GM12892 (cell line): ENCODE results near the gene GNB1.

Experiments used
- DNase-seq: peaks from one replicate; pipeline ENCODE4 v3.0.0; 2011; ENCODE audit not compliant: insufficient read length
- FAIRE-seq: peaks from 2 replicates; lab custom pipeline; 2011; peaks lifted over from hg19 to GRCh38; lab: Jason Lieb, UNC
- POLR2A ChIP-seq: IDR thresholded peaks from 2 replicates; pipeline ENCODE4 v1.6.1; 2011; ENCODE audit warnings: low read depth, low read length, control low read depth
- POLR2AphosphoS5 ChIP-seq: IDR thresholded peaks from 2 replicates; pipeline ENCODE4 v1.6.1; 2011; ENCODE audit warnings: low read depth, low read length, control low read depth
- TAF1 ChIP-seq: IDR thresholded peaks from 2 replicates; pipeline ENCODE4 v1.6.1; 2011; ENCODE audit warnings: low read depth, mild to moderate bottlenecking, control low read depth, low read length, borderline replicate concordance

Gene GNB1

GRCh38 chr1:1815606-1816281 lies 75.1 kb downstream of the GNB1 start:
- FAIRE-seq = no peak
- DNase-seq = no peak

GRCh38 chr1:1809489-1809888 lies 81.4 kb downstream of the GNB1 start:
- TF ChIP-seq TAF1 = no peak
- no peak for TF ChIP-seq POLR2AphosphoS5
- TF ChIP-seq POLR2A = no peak
- DNase-seq (no peak), FAIRE-seq (no peak)

More at GRCh38 chr1:1815606-1816281, 75.1 kb downstream of the GNB1 start:
- TF ChIP-seq TAF1 = no peak
- TF ChIP-seq POLR2AphosphoS5 = no peak
- TF ChIP-seq POLR2A = no peak

- no peak for FAIRE-seq
- TF ChIP-seq POLR2A = no peak
- TF ChIP-seq POLR2AphosphoS5 = no peak
- TF ChIP-seq TAF1 = no peak
Observed at GRCh38 chr1:1808206-1808605, 82.7 kb downstream of the GNB1 start.

GRCh38 chr1:1806890-1807289 lies 84.0 kb downstream of the GNB1 start:
- TF ChIP-seq TAF1 = no peak
- no peak for TF ChIP-seq POLR2AphosphoS5
- TF ChIP-seq POLR2A = no peak
- FAIRE-seq (no peak), DNase-seq (no peak)

More at GRCh38 chr1:1808206-1808605, 82.7 kb downstream of the GNB1 start:
- no peak for DNase-seq

- DNase-seq (no peak), FAIRE-seq (no peak)
- TF ChIP-seq POLR2AphosphoS5 (no peak), POLR2A (no peak), TAF1 (no peak)
Observed at GRCh38 chr1:1804301-1804700, 86.6 kb downstream of the GNB1 start.

- no peak for DNase-seq
- no peak for TF ChIP-seq POLR2AphosphoS5
- no peak for TF ChIP-seq POLR2A
- TF ChIP-seq TAF1 = no peak
- FAIRE-seq = no peak
Observed at GRCh38 chr1:1802871-1803270, 88.0 kb downstream of the GNB1 start.

GRCh38 chr1:1799716-1800115 lies 91.2 kb downstream of the GNB1 start:
- no peak for TF ChIP-seq POLR2A
- TF ChIP-seq TAF1 = no peak
- TF ChIP-seq POLR2AphosphoS5 = no peak
- FAIRE-seq = peak; percentile 79
- peak; percentile 52 for DNase-seq

GRCh38 chr1:1797731-1798341 lies 93.1 kb downstream of the GNB1 start:
- FAIRE-seq (no peak), DNase-seq (no peak)
- TF ChIP-seq POLR2A (no peak), TAF1 (no peak), POLR2AphosphoS5 (no peak)

- DNase-seq (no peak), FAIRE-seq (no peak)
- TF ChIP-seq POLR2A = no peak
- TF ChIP-seq TAF1 = no peak
- TF ChIP-seq POLR2AphosphoS5 = no peak
Observed at GRCh38 chr1:1796466-1796865, 94.4 kb downstream of the GNB1 start.

GRCh38 chr1:1794999-1795398 lies 95.9 kb downstream of the GNB1 start:
- no peak for FAIRE-seq
- DNase-seq = no peak
- no peak for TF ChIP-seq POLR2AphosphoS5
- TF ChIP-seq POLR2A = no peak

GRCh38 chr1:1793481-1794244 lies 97.2 kb downstream of the GNB1 start:
- no peak for DNase-seq
- FAIRE-seq = no peak
- TF ChIP-seq TAF1 (no peak), POLR2A (no peak), POLR2AphosphoS5 (no peak)
